ENCODE data around the gene MFAP5. TPM values are rescaled to one million over a fixed set of nuclear protein-coding genes. Genes with fewer than 3 reads are reported as not detected.

MFAP5 gene
- total RNA-seq, 3 donors from 2014 or later (not counting 1 experiment from before 2014, with no cell fraction given), result not detected

DNA sequence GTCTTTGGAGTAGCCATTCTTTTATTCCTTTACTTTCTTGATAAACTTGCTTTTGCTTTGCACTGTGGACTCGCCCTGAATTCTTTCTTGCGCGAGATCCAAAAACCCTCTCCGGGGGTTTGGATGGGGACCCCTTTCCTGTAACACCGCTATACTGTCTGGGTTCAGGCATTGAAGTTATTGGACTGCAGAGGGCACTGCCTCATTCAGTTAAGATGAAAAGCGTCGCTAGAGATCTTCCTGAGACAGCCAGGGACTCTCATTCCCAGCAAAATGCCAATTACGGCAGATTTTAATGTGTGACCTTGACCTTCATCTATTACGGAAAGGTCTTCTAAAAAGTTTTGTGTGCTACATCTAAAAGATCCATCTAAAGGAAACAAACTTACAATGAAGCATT is 17.9 kb upstream of the MFAP5 start:
- DNase-seq, result no peak
- H3K27me3 Mint-ChIP-seq (ENCODE audit: low read depth in 2 of 2), result peaks cover 0 to 3% of the 10 kb centered on the region in 2 donors
- H3K9me3 ChIP-seq (ENCODE audit: control insufficient read depth, insufficient read depth, low read length), result no peaks in the 10 kb centered on the region
- H3K27me3 ChIP-seq (ENCODE audit: control insufficient read depth, insufficient read depth, low read length), result no peaks in the 10 kb centered on the region
- H3K4me1 ChIP-seq (ENCODE audit: control insufficient read depth, insufficient read depth, low read length), result no peaks in the 10 kb centered on the region
- 92% methylated on average over 9 of the region's 9 CpGs for WGBS (ENCODE audit: insufficient coverage)
- TF ChIP-seq, protein P1, sequence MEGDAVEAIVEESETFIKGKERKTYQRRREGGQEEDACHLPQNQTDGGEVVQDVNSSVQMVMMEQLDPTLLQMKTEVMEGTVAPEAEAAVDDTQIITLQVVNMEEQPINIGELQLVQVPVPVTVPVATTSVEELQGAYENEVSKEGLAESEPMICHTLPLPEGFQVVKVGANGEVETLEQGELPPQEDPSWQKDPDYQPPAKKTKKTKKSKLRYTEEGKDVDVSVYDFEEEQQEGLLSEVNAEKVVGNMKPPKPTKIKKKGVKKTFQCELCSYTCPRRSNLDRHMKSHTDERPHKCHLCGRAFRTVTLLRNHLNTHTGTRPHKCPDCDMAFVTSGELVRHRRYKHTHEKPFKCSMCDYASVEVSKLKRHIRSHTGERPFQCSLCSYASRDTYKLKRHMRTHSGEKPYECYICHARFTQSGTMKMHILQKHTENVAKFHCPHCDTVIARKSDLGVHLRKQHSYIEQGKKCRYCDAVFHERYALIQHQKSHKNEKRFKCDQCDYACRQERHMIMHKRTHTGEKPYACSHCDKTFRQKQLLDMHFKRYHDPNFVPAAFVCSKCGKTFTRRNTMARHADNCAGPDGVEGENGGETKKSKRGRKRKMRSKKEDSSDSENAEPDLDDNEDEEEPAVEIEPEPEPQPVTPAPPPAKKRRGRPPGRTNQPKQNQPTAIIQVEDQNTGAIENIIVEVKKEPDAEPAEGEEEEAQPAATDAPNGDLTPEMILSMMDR (IDR thresholded peaks at IDR 0.05), result no peak
- no peak overlapping the region for H3K27ac ChIP-seq (ENCODE audit: low read length)
- no peaks in the 10 kb centered on the region for H3K36me3 ChIP-seq (ENCODE audit: control insufficient read depth, insufficient read depth, low read length)
- H3K36me3 Mint-ChIP-seq, result no peaks in the 10 kb centered on the region
- H3K9me3 Mint-ChIP-seq, result no peaks in the 10 kb centered on the region
- no peak overlapping the region for H3K4me3 Mint-ChIP-seq
- H3K4me3 ChIP-seq (ENCODE audit: low read length), result no peak overlapping the region
- peaks cover 0 to 7% of the 10 kb centered on the region in 2 donors for H3K4me1 Mint-ChIP-seq
- H3K27ac Mint-ChIP-seq, result no peak overlapping the region
- no peak for ATAC-seq
- intact Hi-C loops (cut with micrococcal nuclease), result no loop called here

DNA sequence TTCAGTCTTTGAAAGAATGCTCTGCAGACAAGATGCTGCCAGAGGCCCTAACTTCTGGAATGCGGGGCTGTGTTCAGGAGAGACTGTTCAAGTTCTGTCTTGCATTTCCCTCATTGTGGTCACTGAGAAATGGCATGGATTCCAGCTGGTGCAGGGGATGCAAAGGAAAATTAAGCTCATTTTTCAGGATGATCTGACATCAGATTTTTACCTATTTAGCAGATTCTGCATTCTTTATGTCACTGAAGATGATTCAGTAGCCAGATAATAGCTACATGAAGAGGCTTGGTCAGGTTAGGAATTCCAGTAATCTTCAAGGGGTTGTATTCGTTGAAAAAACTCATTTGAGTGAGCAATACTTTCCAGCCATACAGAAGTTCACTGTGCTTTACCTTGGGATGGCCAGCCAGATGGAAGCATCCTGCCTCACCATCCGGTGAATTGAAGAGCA is 16.1 kb upstream of the MFAP5 start:
- Mint-ChIP-seq H3K9me3 (no peaks in the 10 kb centered on the region), H3K36me3 (no peaks in the 10 kb centered on the region), H3K4me1 (peaks cover 0 to 7% of the 10 kb centered on the region in 2 donors), H3K27me3 (ENCODE audit: low read depth in 2 of 2) (peaks cover 0 to 3% of the 10 kb centered on the region in 2 donors), H3K27ac (no peak overlapping the region), H3K4me3 (no peak overlapping the region)
- no peaks in the 10 kb centered on the region for H3K4me1 ChIP-seq (ENCODE audit: control insufficient read depth, insufficient read depth, low read length)
- no peak overlapping the region for H3K4me3 ChIP-seq (ENCODE audit: low read length)
- TF ChIP-seq, protein P1 (IDR thresholded peaks at IDR 0.05), result no peak
- ATAC-seq, result no peak
- WGBS (ENCODE audit: insufficient coverage), result 94% methylated on average over 3 of the region's 3 CpGs
- intact Hi-C loops (cut with micrococcal nuclease), result no loop called here
- H3K36me3 ChIP-seq (ENCODE audit: control insufficient read depth, insufficient read depth, low read length), result no peaks in the 10 kb centered on the region
- no peaks in the 10 kb centered on the region for H3K9me3 ChIP-seq (ENCODE audit: control insufficient read depth, insufficient read depth, low read length)
- H3K27me3 ChIP-seq (ENCODE audit: control insufficient read depth, insufficient read depth, low read length), result no peaks in the 10 kb centered on the region
- no peak overlapping the region for H3K27ac ChIP-seq (ENCODE audit: low read length)
- DNase-seq, result no peak

DNA sequence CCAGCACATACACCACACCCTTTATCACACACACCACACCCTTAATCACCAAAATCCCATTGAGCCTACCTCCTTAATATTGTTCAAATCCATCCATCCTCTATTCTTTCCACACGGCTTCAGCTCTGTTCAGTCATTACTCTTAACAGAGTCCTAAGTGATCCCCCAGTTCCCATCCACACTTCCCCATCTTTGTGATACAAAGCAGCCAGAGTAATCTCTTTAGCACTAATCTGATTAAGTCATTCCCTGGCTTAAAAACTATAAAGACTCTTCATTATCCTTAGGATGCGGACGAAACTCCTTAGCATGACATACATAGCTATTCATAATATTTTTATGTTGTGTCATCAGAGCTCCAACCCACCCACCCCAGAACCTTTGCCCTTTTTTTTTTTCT is 14.7 kb upstream of the MFAP5 start:
- WGBS (ENCODE audit: insufficient coverage), result 94% methylated on average over 3 of the region's 3 CpGs
- peaks cover 0 to 7% of the 10 kb centered on the region in 2 donors for H3K4me1 Mint-ChIP-seq
- no peaks in the 10 kb centered on the region for H3K9me3 ChIP-seq (ENCODE audit: control insufficient read depth, insufficient read depth, low read length)
- no peak overlapping the region for H3K4me3 Mint-ChIP-seq
- H3K4me3 ChIP-seq (ENCODE audit: low read length), result no peak overlapping the region
- no peak overlapping the region for H3K27ac Mint-ChIP-seq
- intact Hi-C loops (cut with micrococcal nuclease), result no loop called here
- no peak for DNase-seq
- TF ChIP-seq, protein P1 (IDR thresholded peaks at IDR 0.05), result no peak
- no peaks in the 10 kb centered on the region for H3K9me3 Mint-ChIP-seq
- no peak for ATAC-seq
- no peaks in the 10 kb centered on the region for H3K4me1 ChIP-seq (ENCODE audit: control insufficient read depth, insufficient read depth, low read length)
- H3K27me3 ChIP-seq (ENCODE audit: control insufficient read depth, insufficient read depth, low read length), result no peaks in the 10 kb centered on the region
- H3K36me3 ChIP-seq (ENCODE audit: control insufficient read depth, insufficient read depth, low read length), result no peaks in the 10 kb centered on the region
- H3K27me3 Mint-ChIP-seq (ENCODE audit: low read depth in 2 of 2), result peaks cover 0 to 3% of the 10 kb centered on the region in 2 donors
- no peaks in the 10 kb centered on the region for H3K36me3 Mint-ChIP-seq
- H3K27ac ChIP-seq (ENCODE audit: low read length), result no peak overlapping the region

DNA sequence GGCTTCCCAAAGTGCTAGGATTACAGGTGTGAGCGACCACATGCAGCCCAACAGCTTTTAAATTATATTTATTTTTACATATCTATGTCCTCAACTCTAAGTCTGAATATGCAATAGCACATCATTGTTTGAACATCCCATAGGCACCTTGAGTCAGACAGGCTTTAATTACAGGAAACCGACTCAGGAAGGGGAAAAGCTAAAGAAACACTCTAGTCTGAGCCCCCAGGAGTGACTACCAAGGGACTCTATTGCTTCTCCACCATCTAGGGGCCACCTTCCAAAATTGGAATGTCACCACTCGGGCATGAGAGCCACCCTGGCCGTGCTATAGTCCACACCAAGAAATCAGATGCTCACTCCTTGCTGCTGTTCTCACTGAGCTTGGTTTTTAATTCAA is 14.0 kb upstream of the MFAP5 start:
- 89% methylated on average over 4 of the region's 4 CpGs for WGBS (ENCODE audit: insufficient coverage)
- Mint-ChIP-seq H3K27ac (no peak overlapping the region), H3K4me1 (peaks cover 0 to under 1% of the 10 kb centered on the region in 2 donors), H3K9me3 (no peaks in the 10 kb centered on the region), H3K27me3 (ENCODE audit: low read depth in 2 of 2) (peaks cover 0 to 7% of the 10 kb centered on the region in 2 donors), H3K4me3 (no peak overlapping the region), H3K36me3 (no peaks in the 10 kb centered on the region)
- no peaks in the 10 kb centered on the region for H3K27me3 ChIP-seq (ENCODE audit: control insufficient read depth, insufficient read depth, low read length)
- no peaks in the 10 kb centered on the region for H3K9me3 ChIP-seq (ENCODE audit: control insufficient read depth, insufficient read depth, low read length)
- no peak overlapping the region for H3K4me3 ChIP-seq (ENCODE audit: low read length)
- ATAC-seq (no peak), DNase-seq (no peak)
- no peaks in the 10 kb centered on the region for H3K36me3 ChIP-seq (ENCODE audit: control insufficient read depth, insufficient read depth, low read length)
- H3K4me1 ChIP-seq (ENCODE audit: control insufficient read depth, insufficient read depth, low read length), result no peaks in the 10 kb centered on the region
- TF ChIP-seq, protein P1 (IDR thresholded peaks at IDR 0.05), result no peak
- intact Hi-C loops (cut with micrococcal nuclease), result no loop called here
- H3K27ac ChIP-seq (ENCODE audit: low read length), result no peak overlapping the region
